Adrenal gland (tissue), 5 donors: Measurements from ENCODE around the gene FTSJ1.

Experiments used
- CTCF ChIP-seq, 6 experiments: fragments of 450-650 bp in 4 of 6; fragments of 200-600 bp in 2 of 6; sonication (generic) in 1 of 6; IDR thresholded peaks; 1 replicate in 5 of 6; 2 replicates in 1 of 6; pipeline versions ENCODE4 v1.5.1 to v1.8.0; 2016 to 2021; ENCODE audit warnings: antibody characterized with exemption in 6 of 6, mild to moderate bottlenecking in 2 of 6, moderate library complexity in 1 of 6
- POLR2A ChIP-seq, 2 donors: fragments of 450-650 bp; IDR thresholded peaks; one replicate each; pipeline ENCODE4 v1.6.1; 2017; ENCODE audit warnings: antibody characterized with exemption in 2 of 2, mild to moderate bottlenecking in 2 of 2, moderate library complexity in 1 of 2
- donor health status: DM: no; HTN: no; CAD: no.

GRCh38 chrX:48472225-48472624 lies 3.8 kb upstream of the FTSJ1 start:
- no peak for TF ChIP-seq CTCF (IDR thresholded peaks at IDR 0.05)
- TF ChIP-seq POLR2A (IDR thresholded peaks at IDR 0.05): no peak
